SK-N-SH treated with all-trans-retinoic acid at 6 μM for 48 hours (cell line): ENCODE measurements around the gene AP2M1.
A peak's percentile ranks its signal among the peaks of the same experiment; 100 is the strongest.

Experiments used
- ATAC-seq: fragments of 200-7000 bp; cut with Tn5 transposase; 3 replicates; pipeline ENCODE4 v1.9.1; 2020; ENCODE audit warnings: mild to moderate bottlenecking, moderate library complexity
- ARNTL ChIP-seq: fragments of 450-650 bp; formaldehyde crosslinking; IDR thresholded peaks from 2 replicates; pipeline ENCODE4 v1.5.0; 2020; ENCODE audit warnings: low read depth, mild to moderate bottlenecking, moderate library complexity, borderline replicate concordance
- BACH2 ChIP-seq: fragments of 250-450 bp; sonication (Bioruptor Pico); IDR thresholded peaks from 2 replicates; pipeline ENCODE4 v1.9.0; 2021; ENCODE audit warnings: mild to moderate bottlenecking, borderline replicate concordance
- CREB5 ChIP-seq: fragments of 250-450 bp; sonication (Bioruptor Pico); IDR thresholded peaks from 2 replicates; pipeline ENCODE4 v1.5.1; 2020; ENCODE audit warnings: low read depth, mild to moderate bottlenecking, moderate library complexity
- CSDC2 ChIP-seq: fragments of 250-450 bp; sonication (Bioruptor Pico); IDR thresholded peaks from 2 replicates; pipeline ENCODE4 v1.5.0; 2020; ENCODE audit warnings: mild to moderate bottlenecking, moderate library complexity
- ESRRG ChIP-seq: fragments of 250-450 bp; sonication (Bioruptor Pico); IDR thresholded peaks from 2 replicates; pipeline ENCODE4 v1.6.1; 2021; ENCODE audit warnings: mild to moderate bottlenecking
- GLIS3 ChIP-seq: fragments of 250-450 bp; sonication (Bioruptor Pico); IDR thresholded peaks from 2 replicates; pipeline ENCODE4 v1.5.0; 2020; ENCODE audit warnings: mild to moderate bottlenecking, moderate library complexity
- ISL1 ChIP-seq: fragments of 250-450 bp; sonication (Bioruptor Pico); IDR thresholded peaks from 2 replicates; pipeline ENCODE4 v2.1.2; 2022; ENCODE audit warnings: mild to moderate bottlenecking, moderate library complexity
- OSR1 ChIP-seq: fragments of 250-450 bp; sonication (Bioruptor Pico); IDR thresholded peaks from 2 replicates; pipeline ENCODE4 v1.8.0; 2022; ENCODE audit warnings: moderate library complexity, mild to moderate bottlenecking, inconsistent platforms
- PATZ1 ChIP-seq: fragments of 250-450 bp; sonication (Bioruptor Pico); IDR thresholded peaks from 2 replicates; pipeline ENCODE4 v1.8.0; 2020; ENCODE audit warnings: mild to moderate bottlenecking, moderate library complexity, borderline replicate concordance
- PPARA ChIP-seq: fragments of 250-450 bp; sonication (Bioruptor Pico); IDR thresholded peaks from 2 replicates; pipeline ENCODE4 v1.5.0; 2020; ENCODE audit warnings: mild to moderate bottlenecking, borderline replicate concordance
- RARB ChIP-seq: fragments of 250-450 bp; sonication (Bioruptor Pico); IDR thresholded peaks from 2 replicates; pipeline ENCODE4 v1.8.0; 2021; ENCODE audit warnings: mild to moderate bottlenecking, moderate library complexity
- SNAI2 ChIP-seq: fragments of 250-450 bp; sonication (Bioruptor Pico); IDR thresholded peaks from 2 replicates; pipeline ENCODE4 v1.5.0; 2020; ENCODE audit warnings: mild to moderate bottlenecking, moderate library complexity
- TCF4 ChIP-seq: fragments of 250-450 bp; sonication (Bioruptor Pico); IDR thresholded peaks from 2 replicates; pipeline ENCODE4 v1.8.0; 2021; ENCODE audit warnings: mild to moderate bottlenecking, moderate library complexity, borderline replicate concordance
- TOX ChIP-seq: fragments of 250-450 bp; sonication (Bioruptor Pico); IDR thresholded peaks from 2 replicates; pipeline ENCODE4 v1.8.0; 2021; ENCODE audit warnings: mild to moderate bottlenecking, moderate library complexity, borderline replicate concordance
- ZC3H10 ChIP-seq: fragments of 250-450 bp; sonication (Bioruptor Pico); IDR thresholded peaks from 2 replicates; pipeline ENCODE4 v1.5.1; 2021; ENCODE audit warnings: mild to moderate bottlenecking, moderate library complexity
- ZFP3 ChIP-seq: fragments of 250-450 bp; sonication (Bioruptor Pico); IDR thresholded peaks from 2 replicates; pipeline ENCODE4 v1.5.0; 2020; ENCODE audit warnings: mild to moderate bottlenecking, moderate library complexity
- ZFP30 ChIP-seq: fragments of 450-650 bp; formaldehyde crosslinking; IDR thresholded peaks from 2 replicates; pipeline ENCODE4 v1.5.0; 2022; ENCODE audit warnings: mild to moderate bottlenecking, moderate library complexity
- ZNF565 ChIP-seq: fragments of 450-650 bp; formaldehyde crosslinking; conservative IDR thresholded peaks from 2 replicates; pipeline ENCODE4 v1.5.0; 2020; ENCODE audit warnings: low read depth, mild to moderate bottlenecking, moderate library complexity
- ZNF70 ChIP-seq: fragments of 450-650 bp; formaldehyde crosslinking; IDR thresholded peaks from 2 replicates; pipeline ENCODE4 v1.5.0; 2020; ENCODE audit warnings: mild to moderate bottlenecking, moderate library complexity
- ZNF8 ChIP-seq: fragments of 450-650 bp; formaldehyde crosslinking; IDR thresholded peaks from 2 replicates; pipeline ENCODE4 v1.5.0; 2020; ENCODE audit warnings: mild to moderate bottlenecking, moderate library complexity
- TF ChIP-seq, protein P1 (sequence below): fragments of 250-450 bp; sonication (Bioruptor Pico); IDR thresholded peaks from 2 replicates; pipeline ENCODE4 v1.8.0; 2021; ENCODE audit warnings: low read depth, mild to moderate bottlenecking, moderate library complexity, borderline replicate concordance
- TF ChIP-seq, protein P2 (sequence below): fragments of 250-450 bp; sonication (Bioruptor Pico); IDR thresholded peaks from 2 replicates; pipeline ENCODE4 v1.5.0; 2020; ENCODE audit warnings: mild to moderate bottlenecking, moderate library complexity

Gene AP2M1

DNA sequence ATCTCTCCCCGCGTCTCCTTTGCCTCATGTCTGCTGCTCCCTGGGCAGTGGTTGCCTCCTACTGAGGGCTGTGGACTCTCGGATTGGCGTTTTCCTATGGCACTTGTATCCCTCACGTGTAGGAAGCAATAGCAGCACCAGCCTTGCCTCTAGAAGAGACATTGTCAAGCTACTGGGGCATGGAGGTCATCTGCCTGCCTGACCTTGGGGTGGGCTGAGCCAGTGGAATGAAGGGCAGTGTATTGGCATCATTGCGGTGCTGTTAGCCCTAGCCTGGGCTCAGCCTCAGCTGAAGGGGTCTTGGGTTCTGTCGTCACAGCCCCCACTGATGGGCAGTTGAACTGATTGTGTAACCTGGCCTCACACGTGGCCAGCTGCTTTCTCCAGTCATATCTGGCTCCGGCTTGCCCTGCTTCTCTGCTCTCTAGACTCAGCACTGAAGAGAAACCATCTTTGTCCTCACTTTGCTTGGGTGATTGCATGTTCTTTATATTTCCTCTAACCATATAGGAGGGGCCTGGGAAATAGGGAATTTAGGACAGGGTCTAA, 19.4 kb downstream of the AP2M1 start:
- TF ChIP-seq ZNF8 (CRISPR knock-in tag), result no peak
- no peak for TF ChIP-seq CSDC2
- no peak for TF ChIP-seq ESRRG (CRISPR knock-in tag)
- TF ChIP-seq ISL1, result no peak
- TF ChIP-seq TOX, result no peak
- TF ChIP-seq RARB, result no peak
- TF ChIP-seq ZNF70, result no peak
- no peak for TF ChIP-seq ZNF565
- TF ChIP-seq, protein P1, sequence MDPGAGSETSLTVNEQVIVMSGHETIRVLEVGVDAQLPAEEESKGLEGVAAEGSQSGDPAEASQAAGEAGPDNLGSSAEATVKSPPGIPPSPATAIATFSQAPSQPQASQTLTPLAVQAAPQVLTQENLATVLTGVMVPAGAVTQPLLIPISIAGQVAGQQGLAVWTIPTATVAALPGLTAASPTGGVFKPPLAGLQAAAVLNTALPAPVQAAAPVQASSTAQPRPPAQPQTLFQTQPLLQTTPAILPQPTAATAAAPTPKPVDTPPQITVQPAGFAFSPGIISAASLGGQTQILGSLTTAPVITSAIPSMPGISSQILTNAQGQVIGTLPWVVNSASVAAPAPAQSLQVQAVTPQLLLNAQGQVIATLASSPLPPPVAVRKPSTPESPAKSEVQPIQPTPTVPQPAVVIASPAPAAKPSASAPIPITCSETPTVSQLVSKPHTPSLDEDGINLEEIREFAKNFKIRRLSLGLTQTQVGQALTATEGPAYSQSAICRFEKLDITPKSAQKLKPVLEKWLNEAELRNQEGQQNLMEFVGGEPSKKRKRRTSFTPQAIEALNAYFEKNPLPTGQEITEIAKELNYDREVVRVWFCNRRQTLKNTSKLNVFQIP, result no peak
- no peak for TF ChIP-seq GLIS3
- TF ChIP-seq TCF4, result no peak
- no peak for TF ChIP-seq PPARA
- TF ChIP-seq ZFP3, result no peak
- no peak for TF ChIP-seq SNAI2 (CRISPR knock-in tag)
- TF ChIP-seq ARNTL (CRISPR knock-in tag), result no peak
- no peak for TF ChIP-seq ZFP30 (CRISPR knock-in tag)
- TF ChIP-seq PATZ1, result no peak
- TF ChIP-seq ZC3H10 (CRISPR knock-in tag), result no peak
- no peak for TF ChIP-seq CREB5 (CRISPR knock-in tag)
- TF ChIP-seq OSR1 (CRISPR knock-in tag), result no peak
- ATAC-seq, result no peak

DNA sequence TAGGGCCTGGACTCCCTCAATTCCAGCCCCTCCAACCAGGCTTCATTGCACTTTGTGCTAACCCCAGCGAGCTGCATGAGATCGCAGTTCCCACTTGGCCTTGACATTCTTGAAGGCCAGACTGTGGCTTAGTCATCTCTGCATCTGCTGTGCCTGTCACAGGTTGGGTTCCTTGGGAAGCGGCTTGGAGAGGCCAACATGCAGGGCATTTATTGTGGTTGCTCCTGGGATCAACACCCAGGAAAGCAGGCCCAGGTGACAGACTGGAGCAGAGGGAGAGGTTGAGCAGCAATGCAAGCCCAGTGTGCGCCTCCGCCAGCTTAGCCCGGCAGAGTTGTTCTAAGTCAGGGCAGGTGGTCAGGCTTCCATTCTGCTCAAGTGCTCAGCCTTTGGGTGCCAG, 21.9 kb downstream of the AP2M1 start:
- peak; percentile 20; the same call in 2 of the 3 replicates for ATAC-seq
- TF ChIP-seq GLIS3, result no peak

DNA sequence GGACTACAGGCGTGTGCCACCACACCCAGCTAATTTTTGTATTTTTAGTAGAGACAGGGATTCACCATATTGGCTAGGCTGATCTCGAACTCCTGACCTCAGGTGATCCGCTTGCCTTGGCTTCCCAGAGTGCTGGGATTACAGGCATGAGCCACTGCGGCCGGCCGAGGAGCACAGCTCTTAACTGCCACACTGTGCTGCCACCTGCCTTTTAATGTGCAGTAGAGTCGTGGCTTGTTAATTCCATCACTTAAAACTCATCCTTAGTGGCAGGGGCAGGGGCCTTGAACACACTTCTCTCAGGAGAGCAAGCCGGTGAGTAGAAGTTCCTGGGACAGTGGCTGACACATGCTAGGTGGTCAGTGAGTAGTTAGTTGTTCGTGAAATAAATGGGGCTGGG, 23.9 kb downstream of the AP2M1 start:
- no peak for TF ChIP-seq GLIS3
- no peak for TF ChIP-seq ISL1
- TF ChIP-seq PPARA, result no peak
- TF ChIP-seq, protein P2, sequence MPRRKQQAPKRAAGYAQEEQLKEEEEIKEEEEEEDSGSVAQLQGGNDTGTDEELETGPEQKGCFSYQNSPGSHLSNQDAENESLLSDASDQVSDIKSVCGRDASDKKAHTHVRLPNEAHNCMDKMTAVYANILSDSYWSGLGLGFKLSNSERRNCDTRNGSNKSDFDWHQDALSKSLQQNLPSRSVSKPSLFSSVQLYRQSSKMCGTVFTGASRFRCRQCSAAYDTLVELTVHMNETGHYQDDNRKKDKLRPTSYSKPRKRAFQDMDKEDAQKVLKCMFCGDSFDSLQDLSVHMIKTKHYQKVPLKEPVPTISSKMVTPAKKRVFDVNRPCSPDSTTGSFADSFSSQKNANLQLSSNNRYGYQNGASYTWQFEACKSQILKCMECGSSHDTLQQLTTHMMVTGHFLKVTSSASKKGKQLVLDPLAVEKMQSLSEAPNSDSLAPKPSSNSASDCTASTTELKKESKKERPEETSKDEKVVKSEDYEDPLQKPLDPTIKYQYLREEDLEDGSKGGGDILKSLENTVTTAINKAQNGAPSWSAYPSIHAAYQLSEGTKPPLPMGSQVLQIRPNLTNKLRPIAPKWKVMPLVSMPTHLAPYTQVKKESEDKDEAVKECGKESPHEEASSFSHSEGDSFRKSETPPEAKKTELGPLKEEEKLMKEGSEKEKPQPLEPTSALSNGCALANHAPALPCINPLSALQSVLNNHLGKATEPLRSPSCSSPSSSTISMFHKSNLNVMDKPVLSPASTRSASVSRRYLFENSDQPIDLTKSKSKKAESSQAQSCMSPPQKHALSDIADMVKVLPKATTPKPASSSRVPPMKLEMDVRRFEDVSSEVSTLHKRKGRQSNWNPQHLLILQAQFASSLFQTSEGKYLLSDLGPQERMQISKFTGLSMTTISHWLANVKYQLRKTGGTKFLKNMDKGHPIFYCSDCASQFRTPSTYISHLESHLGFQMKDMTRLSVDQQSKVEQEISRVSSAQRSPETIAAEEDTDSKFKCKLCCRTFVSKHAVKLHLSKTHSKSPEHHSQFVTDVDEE, result no peak
- ATAC-seq, result no peak

GRCh38 chr3:184200825-184201224, 26.2 kb downstream of the AP2M1 start:
- ATAC-seq, result no peak
- no peak for TF ChIP-seq ZFP3
- no peak for TF ChIP-seq GLIS3
- TF ChIP-seq TCF4, result no peak
- TF ChIP-seq TOX, result no peak
- no peak for TF ChIP-seq ARNTL (CRISPR knock-in tag)
- TF ChIP-seq PPARA, result no peak
- no peak for TF ChIP-seq CREB5 (CRISPR knock-in tag)
- no peak for TF ChIP-seq ESRRG (CRISPR knock-in tag)
- TF ChIP-seq PATZ1, result no peak
- TF ChIP-seq BACH2 (CRISPR knock-in tag), result no peak
